H9 (cell line): ENCODE measurements around the gene THPO. TPM values are rescaled to one million over a fixed set of nuclear protein-coding genes. Genes with fewer than 3 reads are reported as not detected.

ENCODE experiments used
- DNase-seq: peaks from one replicate; pipeline ENCODE4 v3.0.0-alpha.2; 2017
- H2AFZ ChIP-seq: one replicate; pipeline ENCODE4 v1.6.1; 2013; ENCODE audit warnings: mild to moderate bottlenecking, low read length, control low read depth, moderate library complexity
- H2AK5ac ChIP-seq: 2 replicates; pipeline ENCODE4 v1.6.1; 2013; ENCODE audit warnings: low read length, control low read depth, mixed read lengths; ENCODE audit not compliant: insufficient read length
- H2BK120ac ChIP-seq: one replicate; pipeline ENCODE4 v1.6.1; 2013; ENCODE audit warnings: low read depth, mild to moderate bottlenecking, low read length, control low read depth, inconsistent platforms; ENCODE audit not compliant: poor library complexity, severe bottlenecking
- H2BK12ac ChIP-seq: 2 replicates; pipeline ENCODE4 v1.6.1; 2013; ENCODE audit warnings: low read length, control low read depth, mixed read lengths, low read depth; ENCODE audit not compliant: insufficient read length
- H2BK15ac ChIP-seq: 2 replicates; pipeline ENCODE4 v1.6.1; 2013; ENCODE audit warnings: low read depth, low read length, control low read depth
- H2BK20ac ChIP-seq: one replicate; pipeline ENCODE4 v1.6.1; 2013; ENCODE audit warnings: low read depth, mild to moderate bottlenecking, low read length, control low read depth, inconsistent platforms; ENCODE audit not compliant: poor library complexity, severe bottlenecking
- H2BK5ac ChIP-seq: 2 replicates; pipeline ENCODE4 v1.6.1; 2013; ENCODE audit warnings: low read length, control low read depth, mixed read lengths; ENCODE audit not compliant: insufficient read length
- H3K14ac ChIP-seq: 2 replicates; pipeline ENCODE4 v1.6.1; 2013; ENCODE audit warnings: low read length, control low read depth; ENCODE audit not compliant: insufficient read depth
- H3K18ac ChIP-seq: 2 replicates; pipeline ENCODE4 v1.6.1; 2013; ENCODE audit warnings: low read depth, mild to moderate bottlenecking, mixed read lengths, low read length, control low read depth; ENCODE audit not compliant: insufficient read length
- H3K23ac ChIP-seq: 2 replicates; pipeline ENCODE4 v1.6.1; 2013; ENCODE audit warnings: low read length, control low read depth, mixed read lengths, low read depth; ENCODE audit not compliant: insufficient read length
- H3K23me2 ChIP-seq: 2 replicates; pipeline ENCODE4 v1.6.1; 2013; ENCODE audit warnings: low read depth, mild to moderate bottlenecking, mixed read lengths, low read length, control low read depth; ENCODE audit not compliant: insufficient read length, poor library complexity, severe bottlenecking
- H3K27ac ChIP-seq: 2 replicates; pipeline ENCODE4 v1.5.1; 2013; ENCODE audit warnings: low read length, control low read depth, mixed read lengths, low read depth; ENCODE audit not compliant: insufficient read length
- H3K27me3 ChIP-seq: 2 replicates; pipeline ENCODE4 v1.6.1; 2013; ENCODE audit warnings: low read length, control low read depth, inconsistent platforms; ENCODE audit not compliant: insufficient read depth
- H3K4ac ChIP-seq: 2 replicates; pipeline ENCODE4 v1.6.1; 2013; ENCODE audit warnings: low read depth, mild to moderate bottlenecking, control low read depth, inconsistent platforms, low read length, moderate library complexity
- H3K4me1 ChIP-seq: 2 replicates; pipeline ENCODE4 v1.6.1; 2013; ENCODE audit warnings: low read length, control low read depth, inconsistent platforms; ENCODE audit not compliant: insufficient read depth
- H3K4me2 ChIP-seq: 2 replicates; pipeline ENCODE4 v1.6.1; 2013; ENCODE audit warnings: low read length, control low read depth, mixed read lengths; ENCODE audit not compliant: insufficient read length, insufficient read depth
- H3K56ac ChIP-seq: 2 replicates; pipeline ENCODE4 v1.6.1; 2013; ENCODE audit warnings: low read depth, mild to moderate bottlenecking, mixed read lengths, low read length, control low read depth; ENCODE audit not compliant: insufficient read length
- H3K79me1 ChIP-seq: 2 replicates; pipeline ENCODE4 v1.6.1; 2013; ENCODE audit warnings: low read depth, mild to moderate bottlenecking, moderate library complexity, low read length, control low read depth, inconsistent platforms; ENCODE audit not compliant: insufficient read depth, poor library complexity, severe bottlenecking
- H3K79me2 ChIP-seq: 2 replicates; pipeline ENCODE4 v1.6.1; 2013; ENCODE audit warnings: low read length, control low read depth, inconsistent platforms; ENCODE audit not compliant: insufficient read depth
- H3K9ac ChIP-seq: 2 replicates; pipeline ENCODE4 v1.6.1; 2013; ENCODE audit warnings: low read length, control low read depth, mixed read lengths; ENCODE audit not compliant: insufficient read length; ENCODE audit errors: extremely low read depth
- H3K9me3 ChIP-seq: one replicate; pipeline ENCODE4 v1.6.1; 2013; ENCODE audit warnings: low read depth, low read length, inconsistent platforms; ENCODE audit not compliant: control insufficient read depth
- H3T11ph ChIP-seq: one replicate; pipeline ENCODE4 v1.6.1; 2013; ENCODE audit warnings: mild to moderate bottlenecking, low read length, control low read depth, inconsistent platforms
- H4K20me1 ChIP-seq: one replicate; pipeline ENCODE4 v1.6.1; 2013; ENCODE audit not compliant: control insufficient read depth, insufficient read length, insufficient read depth
- H4K5ac ChIP-seq: 2 replicates; pipeline ENCODE4 v1.6.1; 2013; ENCODE audit warnings: low read depth, mild to moderate bottlenecking, mixed read lengths, low read length, control low read depth; ENCODE audit not compliant: insufficient read length
- H4K8ac ChIP-seq: replicated peaks from 2 replicates; pipeline ENCODE4 v1.6.1; 2013; ENCODE audit warnings: low read length, control low read depth, mixed read lengths, low read depth; ENCODE audit not compliant: insufficient read length
- H4K91ac ChIP-seq: 2 replicates; pipeline ENCODE4 v1.6.1; 2013; ENCODE audit warnings: low read depth, mild to moderate bottlenecking, moderate library complexity, mixed read lengths, low read length, control low read depth; ENCODE audit not compliant: insufficient read length
- H3K27ac Mint-ChIP-seq, 3 experiments: 2 replicates in 2 of 3; 3 replicates in 1 of 3; pipeline ENCODE4 v1.8.0; 2020 to 2021; ENCODE audit warnings: mixed read lengths in 3 of 3, mild to moderate bottlenecking in 1 of 3, moderate library complexity in 1 of 3
- H3K27me3 Mint-ChIP-seq: 2 replicates; pipeline ENCODE4 v1.8.0; 2021; ENCODE audit warnings: low read depth, mild to moderate bottlenecking, moderate library complexity, mixed read lengths
- H3K36me3 Mint-ChIP-seq, 3 experiments: 2 replicates in 2 of 3; 3 replicates in 1 of 3; pipeline ENCODE4 v1.8.0; 2020 to 2021; ENCODE audit warnings: low read depth in 3 of 3, mixed read lengths in 3 of 3; ENCODE audit not compliant: insufficient read depth in 1 of 3
- H3K4me1 Mint-ChIP-seq, 2 experiments: 2 replicates each; pipeline ENCODE4 v1.8.0; 2020; ENCODE audit warnings: mixed read lengths in 2 of 2
- H3K4me3 Mint-ChIP-seq, 2 experiments: 2 replicates in 1 of 2; 3 replicates in 1 of 2; pipeline ENCODE4 v1.8.0; 2020 to 2021; ENCODE audit warnings: mild to moderate bottlenecking in 2 of 2, mixed read lengths in 2 of 2, moderate library complexity in 1 of 2
- H3K9me3 Mint-ChIP-seq, 2 experiments: 2 replicates in 1 of 2; 3 replicates in 1 of 2; pipeline ENCODE4 v1.8.0; 2020; ENCODE audit warnings: mild to moderate bottlenecking in 2 of 2, mixed read lengths in 2 of 2, moderate library complexity in 1 of 2
- CTCF ChIP-seq: fragments of 200-600 bp; sonication (generic); conservative IDR thresholded peaks from 3 replicates; pipeline ENCODE4 v1.8.0; 2021; ENCODE audit warnings: antibody characterized with exemption, mild to moderate bottlenecking
- WGBS: extraction: QIAGEN DNeasy Blood & Tissue Kit; methylation state at CpG from one replicate; pipeline ENCODE4 v1.1.7; 2013; ENCODE audit warnings: missing lambda C conversion rate, low lambda C conversion rate, mixed read lengths; ENCODE audit not compliant: insufficient read length; ENCODE audit errors: extremely low coverage; 5-methylcytosine and 5-hydroxymethylcytosine counted together
- total RNA-seq: library from RNA; stranded (reverse); gene quantifications from 2 replicates; pipeline ENCODE4 v1.2.1, GENCODE V29; 2021

The THPO gene
- total RNA-seq, 1 experiment from 2014 or later, result 0.85 TPM

GRCh38 chr3:184383033-184383740 lies 5.2 kb upstream of the THPO start:
- peaks cover 33% of the 10 kb centered on the region for H3K27me3 ChIP-seq
- H3K9me3 Mint-ChIP-seq, result peaks cover 0 to 3% of the 10 kb centered on the region in 2 experiments; a peak in 3 of 5 replicates
- H2BK15ac ChIP-seq, result no peak overlapping the region
- DNase-seq, result no peak
- no peaks in the 10 kb centered on the region for H3K79me1 ChIP-seq
- no CpG with 5 or more reads among the region's 15 CpGs for WGBS
- H3K4me1 ChIP-seq, result no peaks in the 10 kb centered on the region
- H4K5ac ChIP-seq, result no peak overlapping the region
- H3K79me2 ChIP-seq, result no peaks in the 10 kb centered on the region
- peaks cover 2% of the 10 kb centered on the region for H4K20me1 ChIP-seq
- no peak overlapping the region for H2BK120ac ChIP-seq
- H3K14ac ChIP-seq, result no peak overlapping the region
- no peaks in the 10 kb centered on the region for H3K36me3 Mint-ChIP-seq
- H3K9me3 ChIP-seq, result no peaks in the 10 kb centered on the region
- no peak overlapping the region for H3K4me2 ChIP-seq
- no peak overlapping the region for H2BK12ac ChIP-seq
- no peak overlapping the region for H3K27ac ChIP-seq
- H2BK20ac ChIP-seq, result no peak overlapping the region
- no peak overlapping the region for H3T11ph ChIP-seq
- no peak overlapping the region for H3K56ac ChIP-seq
- TF ChIP-seq CTCF, result no peak
- no peak overlapping the region for H2AFZ ChIP-seq
- H4K91ac ChIP-seq, result no peak overlapping the region
- peaks cover 9% of the 10 kb centered on the region for H3K23me2 ChIP-seq
- H3K4me1 Mint-ChIP-seq, result peaks cover 14 to 16% of the 10 kb centered on the region in 2 experiments
- H2BK5ac ChIP-seq, result no peak overlapping the region
- no peak overlapping the region for H3K4ac ChIP-seq
- H3K23ac ChIP-seq, result no peak overlapping the region
- no peak overlapping the region for H3K9ac ChIP-seq
- no peak overlapping the region for H3K4me3 Mint-ChIP-seq
- H3K27ac Mint-ChIP-seq, result no peak overlapping the region
- no peak overlapping the region for H2AK5ac ChIP-seq
- no peak overlapping the region for H3K18ac ChIP-seq
- H4K8ac ChIP-seq, result no peak overlapping the region
- H3K27me3 Mint-ChIP-seq, result peaks cover 66% of the 10 kb centered on the region
